Calu3 (cell line): Measurements from ENCODE around the gene ARF3. TPM values are rescaled to one million over a fixed set of nuclear protein-coding genes. Genes with fewer than 3 reads are reported as not detected.
A peak's percentile ranks its signal among the peaks of the same experiment; 100 is the strongest.

Experiments used
- BruUV-seq: library from RNA; stranded (reverse); fragments of 400-500 nt; replicated peaks from 2 replicates; lab custom pipeline; 2021; lab: Mats Ljungman, UMichigan
- CTCF ChIA-PET: fragments of 300-600 bp; sonication (Branson Sonifier 250); formaldehyde crosslinking; loops from one replicate; lab custom pipeline; 2022; ENCODE audit warnings: antibody characterized with exemption; lab: Charles Lee
- DNase-seq: peaks from one replicate; pipeline ENCODE4 v3.0.0; 2022
- H3K27ac Mint-ChIP-seq: one replicate; pipeline ENCODE4 v1.8.0; 2022; ENCODE audit warnings: mixed read lengths; ENCODE audit not compliant: unreplicated experiment
- H3K27me3 Mint-ChIP-seq: one replicate; pipeline ENCODE4 v1.8.0; 2022; ENCODE audit warnings: mixed read lengths; ENCODE audit not compliant: unreplicated experiment
- H3K36me3 Mint-ChIP-seq: one replicate; pipeline ENCODE4 v1.8.0; 2022; ENCODE audit warnings: mild to moderate bottlenecking, moderate library complexity, mixed read lengths; ENCODE audit not compliant: insufficient read depth, unreplicated experiment
- H3K4me1 Mint-ChIP-seq: one replicate; pipeline ENCODE4 v1.8.0; 2022; ENCODE audit warnings: mild to moderate bottlenecking, low read depth, mixed read lengths; ENCODE audit not compliant: unreplicated experiment
- H3K4me3 Mint-ChIP-seq: one replicate; pipeline ENCODE4 v1.8.0; 2022; ENCODE audit warnings: mild to moderate bottlenecking, low read depth, moderate library complexity, mixed read lengths; ENCODE audit not compliant: unreplicated experiment
- H3K9me3 Mint-ChIP-seq: one replicate; pipeline ENCODE4 v1.8.0; 2022; ENCODE audit warnings: low read depth, mixed read lengths; ENCODE audit not compliant: unreplicated experiment
- intact Hi-C: fragments of 100-400 bp; cut with micrococcal nuclease; formaldehyde crosslinking; loops from one replicate; pipeline ENCODE4 v1.10.0; 2022; ENCODE audit not compliant: unreplicated experiment
- total RNA-seq: library from RNA; stranded (reverse); gene quantifications from 2 replicates; pipeline ENCODE4 v1.2.3, GENCODE V29; 2022
- TF ChIP-seq, protein P1 (sequence below): fragments of 200-600 bp; IDR thresholded peaks from one replicate; pipeline ENCODE4 v1.8.0; 2022; ENCODE audit warnings: antibody characterized with exemption; ENCODE audit not compliant: unreplicated experiment

The ARF3 gene
- total RNA-seq, 1 experiment from 2014 or later = 142 TPM

DNA sequence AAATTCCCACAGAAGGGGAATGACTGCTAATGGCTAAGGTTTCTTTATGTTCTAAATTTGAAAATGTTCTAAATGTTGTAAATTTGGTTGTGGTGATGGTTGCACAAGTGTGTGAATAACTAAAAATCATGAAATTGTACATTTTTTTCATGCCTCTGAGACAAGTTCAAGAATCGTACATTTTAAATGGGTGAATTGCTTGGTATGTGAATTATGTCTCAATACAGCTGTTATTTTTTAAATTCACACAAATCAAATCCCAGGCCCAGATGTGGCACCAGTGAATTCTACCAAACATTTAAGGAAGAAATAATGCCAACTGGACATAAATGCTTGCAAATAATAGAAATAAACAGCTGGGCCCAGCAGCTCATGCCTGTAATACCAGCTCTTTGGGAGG lies 63.0 kb downstream of the ARF3 start:
- Mint-ChIP-seq H3K27ac (no peak overlapping the region), H3K27me3 (peaks cover 22% of the 10 kb centered on the region), H3K36me3 (no peaks in the 10 kb centered on the region), H3K4me1 (no peaks in the 10 kb centered on the region), H3K9me3 (no peaks in the 10 kb centered on the region), H3K4me3 (no peak overlapping the region)
- TF ChIP-seq, protein P1, sequence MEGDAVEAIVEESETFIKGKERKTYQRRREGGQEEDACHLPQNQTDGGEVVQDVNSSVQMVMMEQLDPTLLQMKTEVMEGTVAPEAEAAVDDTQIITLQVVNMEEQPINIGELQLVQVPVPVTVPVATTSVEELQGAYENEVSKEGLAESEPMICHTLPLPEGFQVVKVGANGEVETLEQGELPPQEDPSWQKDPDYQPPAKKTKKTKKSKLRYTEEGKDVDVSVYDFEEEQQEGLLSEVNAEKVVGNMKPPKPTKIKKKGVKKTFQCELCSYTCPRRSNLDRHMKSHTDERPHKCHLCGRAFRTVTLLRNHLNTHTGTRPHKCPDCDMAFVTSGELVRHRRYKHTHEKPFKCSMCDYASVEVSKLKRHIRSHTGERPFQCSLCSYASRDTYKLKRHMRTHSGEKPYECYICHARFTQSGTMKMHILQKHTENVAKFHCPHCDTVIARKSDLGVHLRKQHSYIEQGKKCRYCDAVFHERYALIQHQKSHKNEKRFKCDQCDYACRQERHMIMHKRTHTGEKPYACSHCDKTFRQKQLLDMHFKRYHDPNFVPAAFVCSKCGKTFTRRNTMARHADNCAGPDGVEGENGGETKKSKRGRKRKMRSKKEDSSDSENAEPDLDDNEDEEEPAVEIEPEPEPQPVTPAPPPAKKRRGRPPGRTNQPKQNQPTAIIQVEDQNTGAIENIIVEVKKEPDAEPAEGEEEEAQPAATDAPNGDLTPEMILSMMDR = no peak
- CTCF ChIA-PET = no interaction called here
- no peak for DNase-seq
- intact Hi-C loops = no loop called here
- BruUV-seq = no TSS peak

DNA sequence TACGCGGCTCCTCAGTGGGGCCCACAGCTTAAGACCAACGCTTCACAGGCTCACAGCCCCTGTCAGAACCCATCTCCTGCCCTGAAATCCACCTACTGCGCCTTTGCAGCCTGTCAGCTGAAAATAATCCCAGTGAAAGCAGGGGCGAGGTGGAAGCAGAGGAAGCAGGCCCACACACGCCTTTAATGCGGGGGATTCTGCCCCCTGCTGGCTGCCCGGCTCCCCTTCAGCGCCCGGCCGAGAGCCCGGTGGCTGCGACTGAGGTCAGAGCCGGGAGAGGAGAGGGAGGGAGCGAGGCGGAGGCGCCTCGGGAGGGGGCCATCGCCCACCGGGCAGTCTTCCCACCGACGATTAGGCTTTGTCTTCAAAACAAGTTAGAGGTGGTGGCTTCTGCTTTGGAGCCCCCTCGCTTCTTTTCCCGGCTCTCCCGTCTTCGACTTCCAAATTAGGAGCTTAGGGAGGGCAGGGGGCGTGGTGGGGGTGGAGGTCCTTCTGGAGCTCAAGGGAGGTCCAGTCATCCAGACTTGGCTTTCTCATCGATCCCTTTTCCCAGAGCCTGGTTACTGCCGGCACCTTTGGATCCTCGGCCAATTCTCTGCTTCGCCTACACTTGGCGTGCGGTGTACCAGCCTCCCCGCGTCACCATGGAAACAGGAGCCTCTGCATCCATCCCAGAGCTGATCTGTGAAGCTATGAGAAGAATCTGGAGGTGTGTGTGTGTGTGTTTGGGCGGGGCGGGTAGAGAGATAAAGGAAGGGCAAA lies 66.4 kb downstream of the ARF3 start:
- DNase-seq = peak; percentile 84
- intact Hi-C loops = loop anchor here (1.0 kb wide), 1 partner anchor 38 kb away; no protein-coding TSS in a partner anchor
- TF ChIP-seq, protein P1 = peak; percentile 55
- CTCF ChIA-PET = interaction anchor here (0.6 to 3.8 kb wide), 6 partner anchors 13 to 62 kb away, joined by 3 to 61 read pairs (median 4); partner anchors contain the start of genes DDX23 and RND1
- peaks cover 22% of the 10 kb centered on the region for H3K27me3 Mint-ChIP-seq
- peaks cover 4% of the 10 kb centered on the region for H3K36me3 Mint-ChIP-seq
- H3K4me1 Mint-ChIP-seq = peaks cover 8% of the 10 kb centered on the region
- no peak overlapping the region for H3K27ac Mint-ChIP-seq
- no peak overlapping the region for H3K4me3 Mint-ChIP-seq
- BruUV-seq = no TSS peak
- H3K9me3 Mint-ChIP-seq = no peaks in the 10 kb centered on the region

DNA sequence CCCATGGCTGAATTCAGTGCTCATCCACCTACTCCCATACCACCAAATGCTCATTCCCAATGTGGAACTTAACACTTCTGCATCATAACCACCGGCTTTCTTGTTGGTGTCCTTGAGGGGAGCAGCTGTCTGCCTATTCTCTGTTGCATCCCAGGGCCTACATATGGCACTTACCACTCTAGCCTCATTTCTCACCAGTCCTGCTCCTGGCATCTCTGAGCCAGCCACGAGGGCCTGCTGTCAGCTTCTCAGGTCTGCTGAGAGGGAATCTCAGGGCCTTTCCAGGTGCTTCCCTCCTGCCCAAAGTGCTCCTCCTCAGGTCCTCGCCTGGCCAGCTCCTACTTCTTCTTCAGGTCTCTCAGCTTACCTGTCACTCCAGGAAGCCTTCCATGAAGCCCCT lies 67.6 kb downstream of the ARF3 start:
- no peak for DNase-seq
- BruUV-seq = no TSS peak
- intact Hi-C loops = loop anchor here (1.0 kb wide), 1 partner anchor 36 kb away; no protein-coding TSS in a partner anchor
- TF ChIP-seq, protein P1 = no peak
- no peaks in the 10 kb centered on the region for H3K9me3 Mint-ChIP-seq
- H3K4me3 Mint-ChIP-seq = no peak overlapping the region
- CTCF ChIA-PET = interaction anchor here (1.3 to 3.8 kb wide), 3 partner anchors 22 to 37 kb away, joined by 3 to 61 read pairs (median 13); partner anchors contain the start of genes DDX23 and RND1
- no peak overlapping the region for H3K27ac Mint-ChIP-seq
- H3K27me3 Mint-ChIP-seq = peaks cover 22% of the 10 kb centered on the region
- H3K36me3 Mint-ChIP-seq = peaks cover 4% of the 10 kb centered on the region
- H3K4me1 Mint-ChIP-seq = peaks cover 8% of the 10 kb centered on the region

Other genes starting within 250 kb of the ARF3 start
- 34.7 and 36.0 TPM in 2 replicates for gene CCNT1, start 240.8 kb downstream of the ARF3 start, total RNA-seq
- 39.0 and 42.9 TPM in 2 replicates for gene ADCY6, start 168.4 kb downstream of the ARF3 start, total RNA-seq
- gene CACNB3, start 139.0 kb downstream of the ARF3 start, total RNA-seq = 17.9 and 21.1 TPM in 2 replicates
- 80.8 and 89.6 TPM in 2 replicates for gene DDX23, start 105.3 kb downstream of the ARF3 start, total RNA-seq
- 7.4 and 14.2 TPM in 2 replicates for gene RND1, start 91.6 kb downstream of the ARF3 start, total RNA-seq
- 20.1 and 21.4 TPM in 2 replicates for gene FKBP11, start 32.0 kb downstream of the ARF3 start, total RNA-seq
- 0.73 TPM in 1 of 2 replicates, not detected in the other for gene WNT10B, start 14.2 kb upstream of the ARF3 start, total RNA-seq
- not detected in 2 replicates for gene WNT1, start 20.8 kb upstream of the ARF3 start, total RNA-seq
- gene DDN, start 41.9 kb upstream of the ARF3 start, total RNA-seq = 0.12 and 0.21 TPM in 2 replicates
- 34.2 and 36.9 TPM in 2 replicates for gene PRKAG1, start 61.3 kb upstream of the ARF3 start, total RNA-seq
- gene KMT2D, start 103.3 kb upstream of the ARF3 start, total RNA-seq = 72.9 and 79.7 TPM in 2 replicates
- gene RHEBL1, start 112.5 kb upstream of the ARF3 start, total RNA-seq = 2.0 and 2.6 TPM in 2 replicates
- gene DHH, start 137.3 kb upstream of the ARF3 start, total RNA-seq = not detected in 2 replicates
- 23.3 and 26.4 TPM in 2 replicates for gene LMBR1L, start 153.4 kb upstream of the ARF3 start, total RNA-seq
- 690 and 793 TPM in 2 replicates for gene TUBA1B, start 173.9 kb upstream of the ARF3 start, total RNA-seq
- gene TUBA1A, start 231.6 kb upstream of the ARF3 start, total RNA-seq = 9.2 and 11.5 TPM in 2 replicates